Measurements from ENCODE around the gene HCST.

The HCST gene

GRCh38 chr19:35932291-35932936 lies 30.1 kb downstream of the HCST start:
- H3K27me3 ChIP-seq (ENCODE audit: insufficient read depth, poor library complexity, severe bottlenecking): peaks cover 15% of the 10 kb centered on the region
- no peak overlapping the region for H3K27ac ChIP-seq (replicated peaks)
- TF ChIP-seq POLR2AphosphoS5 (IDR thresholded peaks at IDR 0.05; ENCODE audit: low read depth): no peak
- TF ChIP-seq CTCF (IDR thresholded peaks at IDR 0.05; ENCODE audit: insufficient read depth, low read length): no peak
- no peak for TF ChIP-seq GABPA (IDR thresholded peaks at IDR 0.05; ENCODE audit: low read depth)
- no peak for TF ChIP-seq SPI1 (IDR thresholded peaks at IDR 0.05; ENCODE audit: borderline replicate concordance, low read depth)
- no peak for TF ChIP-seq REST (IDR thresholded peaks at IDR 0.05; ENCODE audit: insufficient replicate concordance, low read depth)
- no peak overlapping the region for H3K4me3 ChIP-seq (replicated peaks; ENCODE audit: insufficient read depth, low read length)
- DNase-seq (ENCODE audit: low read depth in 1 of 2, low spot score in 1 of 2): no peak

- Histone ChIP-seq H3K4me3 (replicated peaks; ENCODE audit: insufficient read depth, low read length) (peak within 1 kb of the TSS; percentile 27), H3K27me3 (ENCODE audit: insufficient read depth, poor library complexity, severe bottlenecking) (peaks cover 19% of the 10 kb centered on the region), H3K27ac (replicated peaks) (no peak within 1 kb of the TSS)
- DNase-seq (ENCODE audit: low read depth in 1 of 2, low spot score in 1 of 2): no peak
- TF ChIP-seq POLR2AphosphoS5 (IDR thresholded peaks at IDR 0.05; ENCODE audit: low read depth) (no peak), SPI1 (IDR thresholded peaks at IDR 0.05; ENCODE audit: borderline replicate concordance, low read depth) (no peak), REST (IDR thresholded peaks at IDR 0.05; ENCODE audit: insufficient replicate concordance, low read depth) (no peak), CTCF (IDR thresholded peaks at IDR 0.05; ENCODE audit: insufficient read depth, low read length) (no peak), GABPA (IDR thresholded peaks at IDR 0.05; ENCODE audit: low read depth) (no peak)
Observed at GRCh38 chr19:35935911-35936737, 33.8 kb downstream of the HCST start, which contains the start of gene LRFN3. Gene LRFN3, plus strand, starts transcription at chr19:35936374. Its CDS starts 3,052 bp downstream, at chr19:35939426.

- no peak for DNase-seq (ENCODE audit: low read depth in 1 of 2, low spot score in 1 of 2)
- Histone ChIP-seq H3K27ac (replicated peaks) (no peak overlapping the region), H3K27me3 (ENCODE audit: insufficient read depth, poor library complexity, severe bottlenecking) (peaks cover 19% of the 10 kb centered on the region), H3K4me3 (replicated peaks; ENCODE audit: insufficient read depth, low read length) (peak overlapping the region; percentile 27)
- TF ChIP-seq GABPA (IDR thresholded peaks at IDR 0.05; ENCODE audit: low read depth) (no peak), CTCF (IDR thresholded peaks at IDR 0.05; ENCODE audit: insufficient read depth, low read length) (no peak), POLR2AphosphoS5 (IDR thresholded peaks at IDR 0.05; ENCODE audit: low read depth) (no peak), REST (IDR thresholded peaks at IDR 0.05; ENCODE audit: insufficient replicate concordance, low read depth) (no peak), SPI1 (IDR thresholded peaks at IDR 0.05; ENCODE audit: borderline replicate concordance, low read depth) (no peak)
Observed at GRCh38 chr19:35936738-35937268, 34.5 kb downstream of the HCST start.

Measured in HL-60 (cell line).